Spleen (tissue), 11 donors: ENCODE data around the gene SLC8A3. TPM values are rescaled to one million over a fixed set of nuclear protein-coding genes. Genes with fewer than 3 reads are reported as not detected.

Experiments used
- DNase-seq: peaks from one replicate; pipeline ENCODE4 v3.0.0-alpha.2; 2020
- H3K27ac ChIP-seq, 8 donors: fragments of 200-600 bp; sonication (generic) in 7 of 8; 1 replicate in 4 of 8; 2 replicates in 4 of 8; pipeline versions ENCODE4 v1.5.0 to v1.8.0; 2016 to 2021; ENCODE audit warnings: inconsistent platforms in 4 of 8, mild to moderate bottlenecking in 4 of 8, moderate library complexity in 1 of 8
- H3K27me3 ChIP-seq, 7 donors: fragments of 200-600 bp; sonication (generic) in 6 of 7; replicated peaks in 1 of 7; 1 replicate in 4 of 7; 2 replicates in 3 of 7; pipeline versions ENCODE4 v1.5.0 to v1.8.0; 2016 to 2021; ENCODE audit warnings: inconsistent platforms in 3 of 7, mild to moderate bottlenecking in 1 of 7
- H3K36me3 ChIP-seq, 6 donors: fragments of 200-600 bp; sonication (generic) in 5 of 6; 1 replicate in 4 of 6; 2 replicates in 2 of 6; pipeline versions ENCODE4 v1.5.0 to v1.8.0; 2016 to 2021; ENCODE audit warnings: inconsistent platforms in 2 of 6
- H3K4me1 ChIP-seq, 6 donors: fragments of 200-600 bp; sonication (generic) in 5 of 6; 1 replicate in 3 of 6; 2 replicates in 3 of 6; pipeline versions ENCODE4 v1.5.0 to v1.8.0; 2016 to 2021; ENCODE audit warnings: inconsistent platforms in 3 of 6
- H3K4me3 ChIP-seq, 8 donors: fragments of 200-600 bp; sonication (generic) in 7 of 8; 1 replicate in 4 of 8; 2 replicates in 4 of 8; pipeline versions ENCODE4 v1.5.0 to v1.8.0; 2016 to 2021; ENCODE audit warnings: inconsistent platforms in 4 of 8, mild to moderate bottlenecking in 4 of 8, moderate library complexity in 2 of 8
- H3K9me3 ChIP-seq, 8 donors: fragments of 200-600 bp; sonication (generic) in 7 of 8; 1 replicate in 4 of 8; 2 replicates in 4 of 8; pipeline versions ENCODE4 v1.5.0 to v1.8.0; 2016 to 2021; ENCODE audit warnings: inconsistent platforms in 4 of 8
- POLR2A ChIP-seq, 3 donors: fragments of 450-650 bp; IDR thresholded peaks; one replicate each; pipeline ENCODE4 v1.5.1; 2017; ENCODE audit warnings: antibody characterized with exemption in 3 of 3, mild to moderate bottlenecking in 1 of 3
- POLR2AphosphoS5 ChIP-seq, 3 donors: sonication (generic); formaldehyde crosslinking; IDR thresholded peaks; one replicate each; pipeline ENCODE4 v1.5.1; 2017; ENCODE audit warnings: antibody characterized with exemption in 3 of 3
- WGBS, 5 donors: extraction: QIAGEN DNeasy Blood & Tissue Kit in 3 of 5; methylation state at CpG; one replicate each; pipeline versions ENCODE4 v1.1.5 to v1.1.7; 2013 to 2018; 5-methylcytosine and 5-hydroxymethylcytosine counted together
- intact Hi-C: fragments of 100-400 bp; cut with DNase I; formaldehyde crosslinking; loops from one replicate; pipeline ENCODE4 v1.15.0; 2023; ENCODE audit warnings: low total_unique reads
- polyA plus RNA-seq, 3 donors: library from polyadenylated mRNA; stranded (reverse); fragments of 200-250 nt; gene quantifications; one replicate each; pipeline ENCODE4 v1.2.1, GENCODE V29; 2013
- total RNA-seq, 7 donors: library from RNA; depleted of rRNA in 3 of 7; stranded (reverse); fragments of >200 nt in 3 of 7; fragmentation: NEBNext Ultra II Directional in 4 of 7; extraction: Animal tissue kit (Norgen Biotek cat#: 25700) in 4 of 7; gene quantifications; one replicate each; pipeline versions ENCODE4 v1.1.0 to v1.2.1, GENCODE V29; 2016 to 2021
- TF ChIP-seq, protein P1 (sequence below), 11 experiments: fragments of 200-600 bp in 7 of 11; fragments of 450-650 bp in 4 of 11; sonication (generic) in 4 of 11; IDR thresholded peaks in 8 of 11; conservative IDR thresholded peaks in 3 of 11; 1 replicate in 7 of 11; 2 replicates in 4 of 11; pipeline versions ENCODE4 v1.4.0 to v1.8.0; 2016 to 2021; ENCODE audit warnings: antibody characterized with exemption in 11 of 11, inconsistent platforms in 4 of 11, mild to moderate bottlenecking in 1 of 11
- donor health status: healthy with polysubstance abuse.
- donor health status: DM: no; HTN: no; CAD: no; lungs with moderate emphysema.
- donor health status: DM: no; HTN: no; CAD: no.
- donor health status: Bipolar disorder and iron deficiency.
- donor health status: healthy.
- donor health status: DM: no; HTN: no; CAD: no.
- donor health status: DM: yes; HTN: yes; CAD: no.

Gene SLC8A3
- total and polyA plus RNA-seq, 10 donors = 0.19 to 0.52 (median 0.33) TPM; not detected in 3

DNA sequence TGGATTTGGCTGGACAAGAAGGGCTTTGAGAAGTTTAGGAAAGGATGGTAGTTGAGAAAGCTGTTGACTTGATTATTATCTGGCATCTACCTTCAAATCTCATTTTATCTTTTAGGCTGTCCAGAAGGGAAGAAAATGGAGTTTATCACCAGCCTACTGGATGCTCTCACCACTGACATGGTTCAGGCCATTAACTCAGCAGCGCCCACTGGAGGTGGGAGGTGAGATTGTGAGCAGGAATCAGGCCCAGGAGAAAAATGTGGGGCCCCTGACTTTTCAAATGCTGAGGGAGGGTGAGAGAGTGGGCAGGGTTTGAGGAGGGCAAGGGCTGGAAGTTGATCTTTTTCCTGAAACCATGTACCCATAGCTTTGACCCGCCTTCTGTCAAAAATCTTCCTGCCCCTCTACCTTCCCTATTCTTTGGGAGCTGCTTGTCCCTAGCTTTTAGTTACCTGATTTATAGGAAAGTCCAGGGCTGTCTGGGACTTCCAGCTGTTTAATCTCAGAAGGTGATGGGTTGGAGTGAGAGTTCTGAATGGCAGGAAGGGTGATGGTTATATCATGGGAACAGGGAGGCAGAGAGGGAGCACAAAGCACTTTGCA, 175.4 kb downstream of the SLC8A3 start:
- intact Hi-C loops = no loop called here
- DNase-seq = no peak
- Histone ChIP-seq H3K36me3 (no peaks in the 10 kb centered on the region), H3K27ac (no peak overlapping the region), H3K9me3 (no peaks in the 10 kb centered on the region), H3K4me3 (no peak overlapping the region), H3K27me3 (no peaks in the 10 kb centered on the region), H3K4me1 (peaks cover 4 to 7% (median 5%) of the 10 kb centered on the region in 6 donors)
- TF ChIP-seq POLR2AphosphoS5 (IDR thresholded peaks at IDR 0.05) (no peak), POLR2A (IDR thresholded peaks at IDR 0.05) (no peak)
- TF ChIP-seq, protein P1, sequence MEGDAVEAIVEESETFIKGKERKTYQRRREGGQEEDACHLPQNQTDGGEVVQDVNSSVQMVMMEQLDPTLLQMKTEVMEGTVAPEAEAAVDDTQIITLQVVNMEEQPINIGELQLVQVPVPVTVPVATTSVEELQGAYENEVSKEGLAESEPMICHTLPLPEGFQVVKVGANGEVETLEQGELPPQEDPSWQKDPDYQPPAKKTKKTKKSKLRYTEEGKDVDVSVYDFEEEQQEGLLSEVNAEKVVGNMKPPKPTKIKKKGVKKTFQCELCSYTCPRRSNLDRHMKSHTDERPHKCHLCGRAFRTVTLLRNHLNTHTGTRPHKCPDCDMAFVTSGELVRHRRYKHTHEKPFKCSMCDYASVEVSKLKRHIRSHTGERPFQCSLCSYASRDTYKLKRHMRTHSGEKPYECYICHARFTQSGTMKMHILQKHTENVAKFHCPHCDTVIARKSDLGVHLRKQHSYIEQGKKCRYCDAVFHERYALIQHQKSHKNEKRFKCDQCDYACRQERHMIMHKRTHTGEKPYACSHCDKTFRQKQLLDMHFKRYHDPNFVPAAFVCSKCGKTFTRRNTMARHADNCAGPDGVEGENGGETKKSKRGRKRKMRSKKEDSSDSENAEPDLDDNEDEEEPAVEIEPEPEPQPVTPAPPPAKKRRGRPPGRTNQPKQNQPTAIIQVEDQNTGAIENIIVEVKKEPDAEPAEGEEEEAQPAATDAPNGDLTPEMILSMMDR (IDR thresholded peaks at IDR 0.05 in 8 of 11, conservative IDR thresholded peaks at IDR 0.05 in 3 of 11) = peak in 8 of 11 experiments; percentile 23 to 59 (median 46)
- WGBS, 5 donors = 69 to 86% (median 79%) methylated on average over 2 of the region's 2 CpGs

DNA sequence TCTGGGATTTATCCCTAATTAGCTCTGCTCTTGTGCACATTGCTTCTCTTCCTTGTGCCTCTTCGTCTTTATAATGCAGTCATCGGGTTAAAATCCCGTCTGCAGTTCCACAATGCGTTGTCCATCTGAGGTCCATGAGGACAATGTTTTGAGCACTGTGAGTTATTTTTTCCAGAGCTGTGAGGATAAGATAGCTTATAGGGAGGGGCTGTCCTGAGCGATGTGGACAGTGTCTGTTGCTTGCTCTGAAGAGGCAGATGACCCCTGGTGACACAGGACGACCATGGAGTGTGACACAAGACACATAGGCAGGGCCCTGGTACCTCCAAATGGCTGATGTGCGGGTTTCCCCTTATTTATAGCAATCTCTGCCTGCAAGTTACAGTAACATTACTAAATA, 177.0 kb downstream of the SLC8A3 start:
- TF ChIP-seq POLR2AphosphoS5 (IDR thresholded peaks at IDR 0.05) (no peak), POLR2A (IDR thresholded peaks at IDR 0.05) (no peak)
- TF ChIP-seq, protein P1 (IDR thresholded peaks at IDR 0.05 in 8 of 11, conservative IDR thresholded peaks at IDR 0.05 in 3 of 11) = no peak
- intact Hi-C loops = no loop called here

DNA sequence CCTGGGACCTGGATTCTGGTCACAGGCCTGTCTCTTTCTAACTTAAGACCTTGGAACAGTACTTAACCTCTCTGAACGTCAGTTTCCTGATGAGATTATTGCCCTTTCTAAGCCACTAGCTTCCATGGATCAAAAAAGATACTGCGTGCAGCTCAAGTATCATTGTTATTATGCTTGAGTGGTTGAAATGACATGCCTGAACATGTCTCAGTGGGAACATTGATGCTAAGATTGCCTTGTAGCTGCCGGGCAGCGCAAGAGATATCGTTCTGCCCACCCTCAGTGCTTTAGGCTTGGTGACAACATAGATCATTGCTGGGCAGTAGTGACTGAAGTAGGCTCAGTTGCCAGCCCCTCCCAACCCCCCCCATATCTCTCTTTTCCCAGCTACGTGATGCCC, 177.7 kb downstream of the SLC8A3 start:
- DNase-seq = no peak
- H3K27me3 ChIP-seq = no peaks in the 10 kb centered on the region
- H3K36me3 ChIP-seq = no peaks in the 10 kb centered on the region
- H3K4me3 ChIP-seq = no peak overlapping the region
- TF ChIP-seq POLR2AphosphoS5 (IDR thresholded peaks at IDR 0.05) (no peak), POLR2A (IDR thresholded peaks at IDR 0.05) (no peak)
- TF ChIP-seq, protein P1 (IDR thresholded peaks at IDR 0.05 in 8 of 11, conservative IDR thresholded peaks at IDR 0.05 in 3 of 11) = no peak
- intact Hi-C loops = no loop called here
- no peaks in the 10 kb centered on the region for H3K4me1 ChIP-seq
- H3K9me3 ChIP-seq = no peaks in the 10 kb centered on the region
- no peak overlapping the region for H3K27ac ChIP-seq
- 71 to 93% (median 85%) methylated on average over 6 of the region's 6 CpGs for WGBS, 5 donors

More for the DNA sequence above, 177.0 kb downstream of the SLC8A3 start:
- Histone ChIP-seq H3K9me3 (no peaks in the 10 kb centered on the region), H3K4me3 (no peak overlapping the region), H3K36me3 (no peaks in the 10 kb centered on the region), H3K27me3 (no peaks in the 10 kb centered on the region), H3K27ac (no peak overlapping the region), H3K4me1 (no peaks in the 10 kb centered on the region)
- 80 to 93% (median 89%) methylated on average over 7 of the region's 7 CpGs for WGBS, 5 donors
- no peak for DNase-seq

DNA sequence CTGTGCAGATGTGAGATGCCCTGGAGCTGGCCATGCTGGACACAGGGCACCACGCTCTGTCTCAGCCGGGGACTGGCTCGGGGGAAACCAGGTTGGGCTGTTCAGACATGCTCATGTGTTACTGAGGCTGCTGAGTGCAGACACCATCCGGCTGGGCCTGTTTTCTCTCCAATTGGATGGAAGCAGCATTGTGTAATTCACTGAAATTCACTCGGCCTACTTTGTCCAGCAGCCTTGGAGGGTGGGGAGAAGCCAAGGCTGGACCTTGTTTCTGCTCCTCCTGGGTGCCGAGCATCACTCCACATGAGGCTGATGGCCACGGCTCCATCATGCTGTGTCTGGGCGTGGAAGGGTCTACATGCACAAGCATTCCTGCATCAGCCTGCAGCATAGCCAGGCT, 178.8 kb downstream of the SLC8A3 start:
- no peaks in the 10 kb centered on the region for H3K4me1 ChIP-seq
- no peak overlapping the region for H3K4me3 ChIP-seq
- H3K9me3 ChIP-seq = no peaks in the 10 kb centered on the region
- intact Hi-C loops = no loop called here
- no peaks in the 10 kb centered on the region for H3K27me3 ChIP-seq
- WGBS, 5 donors = 80 to 97% (median 83%) methylated on average over 5 to 8 of the region's 8 CpGs
- no peak for DNase-seq
- no peaks in the 10 kb centered on the region for H3K36me3 ChIP-seq
- TF ChIP-seq, protein P1 (IDR thresholded peaks at IDR 0.05 in 8 of 11, conservative IDR thresholded peaks at IDR 0.05 in 3 of 11) = no peak
- TF ChIP-seq POLR2A (IDR thresholded peaks at IDR 0.05) (no peak), POLR2AphosphoS5 (IDR thresholded peaks at IDR 0.05) (no peak)
- H3K27ac ChIP-seq = no peak overlapping the region
